HG02885 (cell line): ENCODE data around the gene OSBPL2.

Experiments
- ATAC-seq: cut with Tn5 transposase; IDR thresholded peaks from one replicate; pipeline ENCODE4 v1.9.1; 2021; ENCODE audit warnings: mild to moderate bottlenecking; ENCODE audit not compliant: unreplicated experiment, poor library complexity

The OSBPL2 gene

DNA sequence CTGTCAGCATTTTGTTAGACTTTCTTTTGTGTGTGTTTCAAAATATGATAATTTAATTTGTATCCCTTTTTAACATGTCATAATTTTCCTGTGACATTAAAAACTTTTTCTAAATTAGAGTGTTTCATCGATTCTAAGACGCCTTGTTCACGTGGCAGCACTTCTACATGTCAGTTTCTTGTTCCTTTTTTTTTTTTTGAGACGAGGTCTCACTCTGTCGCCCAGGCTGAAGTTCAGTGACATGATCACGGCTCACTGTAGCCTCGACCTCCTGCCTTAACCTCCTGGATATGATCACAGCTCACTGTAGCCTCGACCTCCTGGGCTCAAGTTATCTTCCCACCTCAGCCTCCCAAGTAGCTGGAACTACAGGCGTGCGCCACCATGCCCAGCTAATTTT, 36.9 kb downstream of the OSBPL2 start:
- no peak for ATAC-seq

DNA sequence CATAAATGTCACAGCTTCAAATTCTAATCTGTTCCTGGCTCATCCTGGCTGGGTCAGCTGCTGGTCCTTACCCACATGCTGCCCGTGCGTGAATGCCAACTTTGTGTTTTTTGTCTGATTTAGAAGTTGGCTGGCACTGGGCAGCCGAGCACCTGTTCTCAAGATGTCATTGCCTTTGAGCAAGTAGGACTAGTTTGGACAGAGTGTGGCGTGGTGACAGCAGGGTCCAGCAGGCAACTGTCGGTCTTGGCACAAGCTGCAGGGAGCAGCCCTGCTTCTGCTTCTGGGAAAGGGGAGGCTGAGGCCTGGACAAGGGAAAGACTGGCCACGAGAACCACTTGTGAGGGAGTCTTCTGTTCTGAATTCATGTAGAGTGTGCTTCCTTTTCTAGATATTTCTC, 38.1 kb downstream of the OSBPL2 start:
- ATAC-seq: no peak

DNA sequence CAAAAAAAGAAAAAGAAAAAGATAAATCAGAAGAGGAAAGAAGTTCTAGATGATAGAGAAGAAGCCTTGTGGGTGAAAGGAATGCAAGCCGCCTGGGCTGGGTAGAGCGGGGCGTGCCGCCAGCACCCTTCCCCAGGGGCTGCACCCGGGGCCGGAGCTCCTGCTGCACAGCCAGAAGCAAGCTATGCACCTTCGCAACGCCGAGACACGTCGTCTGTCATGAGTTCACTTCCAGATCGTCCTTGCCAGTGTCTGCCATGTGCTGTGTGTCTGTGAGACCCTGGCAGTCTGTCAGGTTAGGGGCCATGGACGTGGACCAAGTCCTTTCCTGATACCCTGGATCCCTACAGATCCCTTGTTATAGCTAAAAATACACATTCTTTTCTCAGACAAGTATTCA, 38.9 kb downstream of the OSBPL2 start:
- ATAC-seq: no peak

DNA sequence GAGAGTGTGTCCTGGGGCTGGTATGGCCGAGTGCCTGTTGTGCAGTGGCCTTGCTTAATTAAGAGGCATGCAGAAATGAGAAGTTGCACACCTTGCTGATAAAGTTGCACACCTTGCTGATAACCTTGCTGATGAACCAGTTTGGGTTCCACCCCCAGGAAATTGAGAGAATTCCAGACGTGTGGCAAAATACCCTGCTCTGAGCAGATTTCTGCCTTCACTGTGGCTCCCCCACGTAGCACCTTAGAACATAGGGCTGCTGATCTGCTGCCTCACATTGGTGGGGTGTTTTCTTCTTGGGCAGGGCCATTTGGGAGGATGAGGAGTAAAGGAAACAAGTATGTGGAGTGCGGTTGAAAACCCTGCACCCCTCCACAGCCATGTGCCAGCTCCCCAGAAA, 42.0 kb downstream of the OSBPL2 start:
- no peak for ATAC-seq

DNA sequence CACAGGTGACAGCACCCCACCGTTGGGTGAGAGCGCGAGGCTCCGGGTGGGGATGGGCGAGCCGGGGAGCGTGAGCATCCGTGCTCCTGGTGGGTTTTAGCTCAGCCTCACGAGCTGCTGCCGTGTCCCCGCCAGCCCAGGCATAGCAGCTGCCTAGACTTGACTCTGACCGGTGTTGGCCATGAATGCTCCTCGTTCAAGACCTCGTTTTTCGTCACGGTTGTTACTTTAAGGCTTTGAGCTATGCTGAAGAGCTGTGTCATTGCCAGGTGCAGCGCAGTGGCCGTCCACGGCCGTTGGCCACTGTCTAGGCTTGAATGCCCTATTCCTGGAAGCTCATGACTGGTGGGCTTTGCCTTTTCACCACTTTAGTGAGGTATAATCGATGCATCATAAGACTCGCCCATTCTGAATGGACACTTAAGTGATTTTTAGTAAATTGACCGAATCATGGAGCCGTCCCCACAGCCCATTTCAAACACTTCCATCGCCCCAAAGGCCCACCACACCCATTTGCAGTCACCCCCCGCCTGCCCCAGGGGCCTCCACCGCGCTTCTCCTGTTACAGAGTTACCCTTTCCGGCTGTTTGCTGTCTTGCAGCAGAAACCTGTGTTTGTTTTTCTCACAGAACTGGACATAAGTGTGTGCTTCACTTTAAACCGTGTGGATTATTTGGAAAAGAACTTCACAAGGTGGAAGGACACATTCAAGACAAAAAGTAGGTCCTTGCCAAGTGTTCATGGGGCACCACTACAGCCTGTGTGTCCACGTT, 43.0 kb downstream of the OSBPL2 start:
- no peak for ATAC-seq

DNA sequence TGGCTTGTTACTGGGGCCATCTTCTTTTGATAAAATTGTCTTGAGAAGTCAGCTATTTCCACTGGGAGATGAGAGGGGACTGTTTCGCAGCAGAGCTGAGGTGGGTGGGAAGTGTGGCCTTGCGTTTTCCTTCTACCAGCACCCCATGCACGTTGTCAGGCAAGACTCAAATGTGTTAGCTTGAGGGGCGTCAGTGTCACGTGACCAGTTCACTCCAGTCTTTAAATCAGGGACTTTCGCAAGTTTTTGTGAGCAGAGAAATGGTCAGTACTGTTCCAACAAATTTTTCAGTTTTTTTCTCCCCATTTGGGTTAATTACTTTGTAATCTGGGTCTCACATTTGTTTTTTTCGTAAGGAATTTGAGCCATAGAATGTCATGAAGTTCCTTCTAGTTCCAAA, 43.8 kb downstream of the OSBPL2 start:
- no peak for ATAC-seq

DNA sequence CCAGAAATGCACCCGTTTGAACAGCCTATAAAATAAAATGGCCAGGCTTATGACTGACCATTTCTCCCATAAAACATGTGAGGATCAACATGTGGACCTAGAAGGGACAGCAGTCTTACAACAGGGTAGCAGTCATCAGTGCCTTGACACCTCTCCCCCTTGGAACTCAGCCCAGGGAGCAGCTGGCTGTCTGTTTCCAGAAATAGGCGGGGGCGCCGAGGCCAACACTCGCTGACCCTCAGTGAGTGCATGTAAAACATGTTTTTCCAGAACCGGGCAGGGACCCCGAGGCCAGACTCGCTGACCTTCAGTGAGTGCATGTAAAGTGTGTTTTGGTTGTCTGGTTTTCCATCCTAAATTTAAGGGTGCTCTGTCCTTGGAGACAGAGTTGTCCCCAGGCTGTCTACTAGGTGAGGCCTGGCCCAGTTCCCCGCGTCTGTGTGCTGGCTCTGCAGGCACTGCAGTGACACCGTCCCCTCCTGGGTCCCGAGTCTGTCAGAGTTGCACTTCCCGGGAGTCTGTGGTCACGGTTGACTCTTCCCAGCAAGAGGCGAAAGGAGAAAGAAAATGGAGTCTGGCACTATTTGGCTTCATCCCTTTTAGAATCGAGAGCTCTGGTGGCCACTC, 44.7 kb downstream of the OSBPL2 start:
- no peak for ATAC-seq

DNA sequence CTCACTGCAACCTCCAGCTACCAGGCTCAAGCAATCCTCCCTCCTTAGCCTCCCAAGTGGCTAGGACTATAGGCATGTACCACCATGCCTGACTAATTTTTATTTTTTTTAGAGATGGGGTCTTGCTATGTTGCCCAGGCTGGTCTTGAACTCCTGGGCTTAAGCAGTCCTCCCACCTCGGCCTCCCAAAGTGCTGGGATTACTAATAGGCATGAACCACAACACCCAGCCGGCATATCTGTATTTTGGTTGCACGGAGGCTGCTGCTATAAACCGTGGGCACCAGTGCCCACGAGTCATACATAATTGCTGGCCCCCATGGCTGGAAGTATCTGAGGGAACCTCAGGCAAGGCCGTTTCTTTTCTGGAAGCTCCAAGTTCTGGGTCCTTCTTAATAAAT, 46.1 kb downstream of the OSBPL2 start:
- no peak for ATAC-seq

DNA sequence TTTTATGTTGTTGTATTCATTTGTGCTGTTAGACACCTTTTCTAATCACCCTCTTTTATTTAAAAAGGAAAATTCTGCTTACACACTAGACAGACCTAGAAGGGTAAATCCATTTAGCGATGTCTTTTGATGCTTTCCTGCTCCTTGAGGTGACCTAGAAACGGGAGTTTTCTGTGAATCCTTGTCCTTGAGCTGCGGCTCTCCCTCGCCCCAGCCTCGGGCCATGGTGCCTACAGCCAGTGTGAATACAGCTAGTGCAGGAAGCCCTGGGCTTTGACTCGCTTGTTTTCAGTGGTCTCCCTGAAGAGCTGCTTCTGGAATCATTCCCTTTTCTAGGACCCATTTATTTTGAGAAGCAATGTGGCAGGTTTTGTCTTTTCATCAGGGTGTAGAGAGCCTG, 46.8 kb downstream of the OSBPL2 start:
- no peak for ATAC-seq

DNA sequence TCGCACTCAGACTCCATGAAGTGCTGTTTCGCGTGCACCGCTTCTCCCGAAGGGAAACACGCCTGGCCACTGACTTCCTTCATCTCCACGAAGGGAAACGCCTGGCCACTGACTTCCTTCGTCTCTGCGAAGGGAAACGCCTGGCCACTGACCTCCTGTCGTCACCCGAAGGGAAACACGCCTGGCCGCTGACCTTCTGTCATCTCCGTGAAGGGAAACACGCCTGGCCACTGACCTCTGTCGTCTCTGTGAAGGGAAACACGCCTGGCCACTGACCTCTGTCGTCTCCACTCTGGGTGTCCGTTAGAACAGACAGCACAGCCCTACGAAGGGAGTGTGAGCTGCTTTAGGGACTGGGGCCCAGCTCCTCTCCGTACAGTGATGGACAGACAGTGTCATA, 47.4 kb downstream of the OSBPL2 start:
- no peak for ATAC-seq

DNA sequence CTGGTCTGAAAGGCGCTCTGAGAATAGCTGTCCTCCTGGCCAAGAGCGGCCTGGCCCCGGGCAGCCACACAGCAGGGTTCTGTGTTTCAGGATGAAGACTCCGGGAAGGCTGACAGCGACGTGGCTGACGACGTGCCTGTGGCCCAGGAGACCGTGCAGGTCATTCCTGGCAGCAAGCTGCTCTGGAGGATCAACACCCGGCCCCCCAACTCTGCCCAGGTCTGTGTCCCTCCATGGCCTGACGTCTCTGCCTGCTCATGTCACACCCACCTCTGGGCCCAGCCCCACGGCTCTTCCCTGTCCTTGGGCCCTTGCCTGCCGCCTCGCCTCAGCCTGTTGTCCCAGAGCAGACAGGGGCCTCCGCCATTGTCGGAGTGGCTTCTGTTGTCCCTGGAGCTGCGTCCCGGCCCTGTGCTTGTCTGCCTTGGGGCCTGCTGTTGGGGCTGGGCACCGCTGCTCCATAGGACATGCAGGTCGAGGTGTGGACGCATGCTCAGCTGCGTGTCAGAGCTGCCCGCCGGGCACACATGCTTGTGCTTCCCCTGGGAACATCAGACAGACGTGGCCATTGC, 48.3 kb downstream of the OSBPL2 start:
- no peak for ATAC-seq

DNA sequence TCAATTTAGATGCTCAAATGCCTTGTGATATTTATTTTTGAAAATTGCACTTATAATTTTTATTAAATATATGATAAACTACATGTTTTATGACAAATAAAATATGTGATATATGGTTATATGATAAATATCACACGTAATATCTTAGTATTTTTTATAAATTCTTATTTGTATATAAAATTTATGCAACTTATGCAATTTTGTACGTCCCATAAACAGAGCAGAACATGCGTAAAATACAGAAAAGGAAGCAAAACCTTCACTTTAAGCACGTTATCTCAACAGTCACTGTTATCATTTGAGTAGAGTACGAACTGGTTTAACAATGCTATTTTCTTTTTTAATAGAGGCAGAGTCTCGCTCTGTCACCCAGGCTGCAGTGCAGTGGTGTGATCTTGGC, 48.8 kb downstream of the OSBPL2 start:
- no peak for ATAC-seq

DNA sequence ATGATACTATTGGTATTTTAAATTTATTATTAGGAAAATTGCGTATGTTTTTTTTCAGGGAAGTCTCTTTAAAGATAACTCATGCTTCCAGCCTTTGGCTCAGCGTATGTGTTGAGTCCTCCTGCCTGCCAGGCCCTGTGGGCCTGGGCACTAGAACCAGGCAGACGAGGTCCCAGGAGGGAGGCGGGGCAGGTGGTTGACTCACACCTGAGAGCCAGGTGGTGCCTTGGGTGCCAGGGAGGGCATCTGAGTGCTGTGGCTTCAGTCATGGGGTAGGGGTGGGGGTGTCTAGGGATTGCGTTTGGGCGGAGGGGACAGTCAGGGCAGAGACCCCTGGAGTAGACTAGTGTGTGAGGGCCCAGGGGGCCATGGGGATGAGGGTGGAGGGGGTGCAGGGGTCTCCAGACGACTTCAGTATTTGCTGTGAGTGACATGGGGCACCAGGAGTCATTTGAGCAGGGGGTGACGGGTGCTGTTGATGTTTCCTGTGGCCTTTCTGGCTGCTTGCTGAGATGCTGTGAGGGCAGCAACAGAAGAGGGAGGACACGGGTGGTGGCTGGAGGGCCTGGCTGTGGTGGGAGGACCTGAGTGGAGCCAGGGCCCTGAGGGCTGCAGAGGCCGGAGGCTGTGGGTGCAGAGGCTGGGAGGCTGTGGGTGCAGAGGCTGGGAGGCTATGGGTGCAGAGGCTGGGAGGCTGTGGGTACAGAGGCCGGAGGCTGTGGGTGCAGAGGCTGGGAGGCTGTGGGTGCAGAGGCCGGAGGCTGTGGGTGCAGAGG, 49.6 kb downstream of the OSBPL2 start:
- no peak for ATAC-seq

DNA sequence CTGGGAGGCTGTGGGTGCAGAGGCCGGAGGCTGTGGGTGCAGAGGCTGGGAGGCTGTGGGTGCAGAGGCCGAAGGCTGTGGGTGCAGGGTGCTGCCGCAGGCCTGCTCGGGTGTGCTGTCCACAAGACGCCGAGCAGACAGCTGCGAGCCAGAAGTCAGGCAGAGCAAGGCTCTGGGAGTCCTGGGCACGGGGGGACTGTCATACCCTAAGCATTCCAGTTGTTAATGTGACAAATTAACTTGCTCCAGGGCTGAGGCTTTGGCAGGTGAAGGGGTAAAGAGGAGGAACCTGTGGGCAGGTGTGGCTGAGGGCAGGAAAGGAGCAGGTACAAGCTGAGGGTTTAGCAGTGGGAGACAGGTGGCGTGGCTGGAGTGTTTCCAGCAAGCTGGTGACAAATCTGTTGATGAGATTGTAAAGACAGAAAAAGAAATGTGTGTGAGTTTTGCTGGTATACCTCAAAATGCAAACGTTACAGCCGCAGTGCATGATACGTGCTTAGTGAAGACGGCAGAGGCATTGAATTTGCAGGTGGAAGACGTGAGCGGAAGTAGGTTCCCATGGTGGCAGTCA, 50.3 kb downstream of the OSBPL2 start:
- ATAC-seq: no peak

DNA sequence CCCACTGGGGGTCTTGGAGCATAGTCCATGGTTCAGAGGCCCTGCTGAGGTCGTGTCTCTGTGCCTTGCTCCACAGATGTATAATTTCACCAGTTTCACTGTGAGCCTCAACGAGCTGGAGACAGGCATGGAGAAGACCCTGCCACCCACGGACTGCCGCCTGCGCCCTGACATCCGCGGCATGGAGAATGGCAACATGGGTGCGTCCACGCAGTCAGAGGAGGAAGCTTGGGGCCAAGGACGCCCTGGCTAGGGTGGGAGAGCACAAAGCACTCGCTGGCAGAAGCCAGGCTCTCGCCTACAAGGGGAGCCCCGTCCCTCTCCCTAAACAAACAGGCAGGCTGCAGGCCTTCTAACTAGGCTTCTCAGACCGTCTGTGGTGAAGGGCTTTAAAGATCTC, 50.8 kb downstream of the OSBPL2 start:
- ATAC-seq: no peak

DNA sequence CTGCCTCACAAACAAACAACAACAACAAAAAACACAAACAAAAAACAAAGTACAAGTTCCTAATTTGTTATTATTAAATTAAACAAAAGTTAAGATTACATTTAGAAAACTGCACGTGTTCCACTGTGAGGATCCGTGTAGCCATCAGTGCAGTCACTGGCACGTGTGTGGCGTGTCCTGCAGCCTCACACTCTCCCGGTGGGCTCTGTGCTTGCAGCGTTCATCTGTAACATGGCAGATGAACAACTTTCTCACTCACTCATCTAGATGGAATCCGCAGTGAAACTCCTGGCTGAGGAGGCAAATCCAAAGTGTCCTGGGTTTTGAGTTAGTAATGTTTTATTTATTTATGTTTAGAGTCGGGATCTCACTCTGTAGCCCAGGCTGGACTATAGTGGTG, 51.6 kb downstream of the OSBPL2 start:
- ATAC-seq: no peak

DNA sequence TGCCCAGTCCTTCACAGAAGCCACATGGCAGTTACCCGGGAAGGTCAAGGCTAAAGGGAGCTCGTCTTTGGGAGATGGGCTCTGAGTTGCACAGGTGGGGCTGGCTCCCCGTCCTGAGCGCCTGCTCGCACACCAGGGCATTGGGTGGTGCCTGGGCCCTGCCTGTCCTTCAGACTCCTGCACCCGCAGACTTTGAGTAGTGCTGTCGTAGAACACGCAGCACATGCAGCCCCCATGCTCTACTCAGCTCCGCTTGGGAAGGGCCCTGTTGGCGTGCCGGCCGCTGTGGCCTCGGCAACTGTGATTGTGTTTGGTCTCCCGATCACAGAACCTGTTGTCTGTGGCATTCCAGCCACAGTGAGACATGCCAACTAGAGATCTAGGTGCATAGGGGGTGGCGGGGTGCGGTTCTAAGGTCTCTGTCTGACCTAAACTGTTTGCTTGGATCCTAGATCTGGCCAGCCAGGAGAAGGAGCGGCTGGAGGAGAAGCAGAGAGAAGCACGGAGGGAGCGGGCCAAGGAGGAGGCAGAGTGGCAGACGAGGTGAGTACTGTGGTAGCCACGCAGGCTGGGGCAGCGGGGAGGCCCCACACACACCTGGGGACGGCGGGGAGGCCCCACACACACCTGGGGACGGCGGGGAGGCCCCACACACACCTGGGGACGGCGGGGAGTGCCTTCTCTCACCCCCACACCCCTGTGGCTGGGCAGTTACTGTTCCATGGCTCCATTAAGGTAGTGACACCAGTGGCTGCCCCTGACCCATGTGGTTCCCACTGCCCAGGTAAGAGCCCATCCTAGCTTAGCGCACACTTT, 53.1 kb downstream of the OSBPL2 start:
- ATAC-seq: no peak

DNA sequence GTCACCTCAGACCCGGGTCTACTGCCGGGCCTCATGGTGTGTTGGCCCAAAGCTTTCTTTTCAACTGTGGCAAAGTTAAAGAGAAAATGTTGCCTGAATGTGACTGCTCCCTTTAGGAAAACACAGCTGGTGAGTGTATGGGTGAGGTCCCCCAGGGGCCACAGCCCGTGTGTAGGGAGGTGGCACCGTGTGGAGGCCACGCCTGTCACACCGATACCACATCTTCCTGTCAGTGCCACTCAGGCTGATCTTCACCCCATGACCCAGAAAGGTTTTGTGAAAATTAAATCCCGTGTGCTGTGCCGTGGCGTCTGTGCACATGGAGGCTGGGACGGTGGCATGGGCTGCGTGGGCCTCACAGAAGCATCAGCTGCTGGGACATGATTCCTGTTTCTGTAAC, 53.8 kb downstream of the OSBPL2 start:
- ATAC-seq: no peak

DNA sequence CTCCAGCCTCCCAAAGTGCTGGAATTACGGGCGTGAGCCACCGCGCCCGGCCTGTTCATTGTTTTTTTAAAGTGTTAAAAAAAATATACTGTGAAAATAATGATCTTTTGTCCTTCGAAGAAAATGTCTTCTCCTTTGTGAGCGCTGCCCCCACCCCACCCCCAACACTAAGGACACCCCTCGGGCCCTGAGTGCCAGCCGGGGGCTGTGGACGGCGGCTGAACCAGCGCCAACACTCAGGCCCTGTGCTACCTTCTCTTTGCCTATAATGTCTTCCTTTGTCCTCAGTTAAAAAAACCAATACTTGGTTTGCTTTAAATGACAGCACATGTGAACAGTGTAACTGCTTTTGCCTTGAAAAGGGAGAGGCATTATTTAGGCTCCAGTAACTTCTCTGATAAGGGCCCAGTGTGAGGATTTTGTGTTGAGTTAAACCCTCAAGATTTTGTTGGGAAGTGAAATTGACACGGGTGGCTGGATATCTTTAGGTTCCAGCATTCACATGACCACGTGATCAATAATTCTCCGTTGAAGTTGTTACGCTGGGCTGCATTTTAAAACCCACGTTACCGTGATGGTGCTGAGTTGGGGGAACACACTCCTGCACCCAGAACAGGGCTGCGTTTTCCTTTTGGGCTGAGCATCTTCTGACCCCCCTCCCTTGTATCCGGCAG, 54.9 kb downstream of the OSBPL2 start:
- ATAC-seq: no peak
